Transverse colon (tissue), 4 donors: ENCODE results near the gene ADAM30.

ENCODE experiments used
- CTCF ChIP-seq, 5 experiments: fragments of 200-600 bp in 3 of 5; fragments of 450-650 bp in 2 of 5; sonication (generic) in 3 of 5; IDR thresholded peaks; 1 replicate in 2 of 5; 2 replicates in 3 of 5; pipeline ENCODE4 v1.5.1; 2016 to 2017; ENCODE audit warnings: antibody characterized with exemption in 5 of 5, inconsistent platforms in 3 of 5, mild to moderate bottlenecking in 2 of 5, moderate library complexity in 1 of 5
- EP300 ChIP-seq: sonication (generic); formaldehyde crosslinking; IDR thresholded peaks from one replicate; pipeline ENCODE4 v1.6.1; 2017; ENCODE audit warnings: antibody characterized with exemption, low read depth
- POLR2A ChIP-seq: fragments of 450-650 bp; IDR thresholded peaks from one replicate; pipeline ENCODE4 v1.6.1; 2016; ENCODE audit warnings: antibody characterized with exemption, mild to moderate bottlenecking, moderate library complexity
- POLR2AphosphoS5 ChIP-seq, 3 donors: sonication (generic); formaldehyde crosslinking; IDR thresholded peaks; one replicate each; pipeline ENCODE4 v1.6.1; 2016; ENCODE audit warnings: antibody characterized with exemption in 3 of 3

- no peak for TF ChIP-seq CTCF (IDR thresholded peaks at IDR 0.05)
- no peak for TF ChIP-seq POLR2AphosphoS5 (IDR thresholded peaks at IDR 0.05)
- TF ChIP-seq POLR2A: no peak
- no peak for TF ChIP-seq EP300
These were observed 21.2 kb upstream of the ADAM30 start for GRCh38 chr1:119917304-119918055.
